Activated CD8-positive, alpha-beta memory T cell treated with anti-CD3 and anti-CD28 coated beads, Interleukin-2, amount 50 U/mL, for 24 hours (primary cell): Measurements from ENCODE around the gene CIART.
"Not testable (repeated sequence)": the region's sequence is repeated elsewhere in the genome, so short reads cannot be mapped to it uniquely, and the experiment has no call there.

Experiments
- DNase-seq: peaks from one replicate; pipeline ENCODE4 v3.0.0-alpha.2; 2020; ENCODE audit errors: extremely low read depth

Gene CIART

GRCh38 chr1:150309758-150310508 is 27.6 kb downstream of the CIART start:
- no peak for DNase-seq

- DNase-seq, result no peak
Measured at GRCh38 chr1:150311762-150312161, 29.4 kb downstream of the CIART start.

GRCh38 chr1:150314691-150315090 is 32.3 kb downstream of the CIART start:
- DNase-seq, result not testable (repeated sequence)

GRCh38 chr1:150320667-150320978 is 38.3 kb downstream of the CIART start:
- no peak for DNase-seq

GRCh38 chr1:150321826-150322166 is 39.4 kb downstream of the CIART start:
- DNase-seq, result no peak

- DNase-seq, result no peak
Measured at GRCh38 chr1:150322310-150322709, 40.0 kb downstream of the CIART start.

GRCh38 chr1:150332651-150333290 is 50.4 kb downstream of the CIART start:
- no peak for DNase-seq
